ENCODE measurements around the gene RAP1GAP2.

Gene RAP1GAP2

DNA sequence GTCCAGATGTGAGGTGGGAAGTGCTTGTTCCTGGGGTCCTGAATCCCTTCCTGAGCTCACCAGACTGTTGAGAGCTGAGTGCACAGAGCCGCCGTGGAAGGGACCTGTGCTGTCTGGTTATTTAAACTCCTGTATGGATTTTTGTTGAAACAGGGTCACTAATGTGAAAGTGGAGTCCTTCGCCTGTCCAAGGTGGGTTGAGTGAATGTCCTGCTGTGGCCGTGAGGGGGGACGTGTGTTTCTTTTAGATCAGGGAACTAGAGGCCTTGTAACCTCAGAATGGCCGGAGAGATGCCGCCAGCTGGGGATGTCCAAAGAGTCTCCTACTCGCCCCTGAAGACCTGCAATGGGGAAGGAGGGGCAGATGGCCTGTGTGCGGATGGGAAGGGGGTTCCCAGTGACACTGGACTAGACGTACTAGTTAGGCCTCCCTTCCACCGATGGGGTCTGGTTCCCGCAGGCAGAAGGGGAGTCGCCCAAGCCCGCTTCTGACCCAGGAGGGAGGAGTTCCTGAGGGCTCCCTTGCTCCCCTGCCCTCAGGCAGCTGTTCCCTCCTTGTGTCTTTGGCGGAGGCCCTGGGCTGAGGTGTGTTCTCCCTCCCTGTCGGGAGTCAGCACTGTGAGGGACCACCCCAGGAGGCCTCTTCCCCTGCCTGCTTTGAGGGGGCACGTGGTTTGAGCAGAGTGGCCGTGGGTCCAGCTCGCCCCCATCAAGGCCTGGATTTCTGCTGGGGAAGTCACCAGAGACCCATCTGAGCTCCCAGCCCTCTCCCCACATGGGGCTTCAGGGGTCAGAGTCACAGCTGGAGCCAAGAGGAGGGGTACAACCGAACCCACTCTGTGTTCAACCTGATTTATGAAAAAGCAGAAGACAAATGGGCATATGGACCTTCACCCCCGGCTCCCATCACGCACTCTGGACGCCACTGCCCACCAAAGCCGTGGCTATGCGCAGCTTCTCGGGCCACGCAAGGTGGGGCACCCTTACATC is 236.3 kb downstream of the RAP1GAP2 start:
- TF ChIP-seq, protein P1, sequence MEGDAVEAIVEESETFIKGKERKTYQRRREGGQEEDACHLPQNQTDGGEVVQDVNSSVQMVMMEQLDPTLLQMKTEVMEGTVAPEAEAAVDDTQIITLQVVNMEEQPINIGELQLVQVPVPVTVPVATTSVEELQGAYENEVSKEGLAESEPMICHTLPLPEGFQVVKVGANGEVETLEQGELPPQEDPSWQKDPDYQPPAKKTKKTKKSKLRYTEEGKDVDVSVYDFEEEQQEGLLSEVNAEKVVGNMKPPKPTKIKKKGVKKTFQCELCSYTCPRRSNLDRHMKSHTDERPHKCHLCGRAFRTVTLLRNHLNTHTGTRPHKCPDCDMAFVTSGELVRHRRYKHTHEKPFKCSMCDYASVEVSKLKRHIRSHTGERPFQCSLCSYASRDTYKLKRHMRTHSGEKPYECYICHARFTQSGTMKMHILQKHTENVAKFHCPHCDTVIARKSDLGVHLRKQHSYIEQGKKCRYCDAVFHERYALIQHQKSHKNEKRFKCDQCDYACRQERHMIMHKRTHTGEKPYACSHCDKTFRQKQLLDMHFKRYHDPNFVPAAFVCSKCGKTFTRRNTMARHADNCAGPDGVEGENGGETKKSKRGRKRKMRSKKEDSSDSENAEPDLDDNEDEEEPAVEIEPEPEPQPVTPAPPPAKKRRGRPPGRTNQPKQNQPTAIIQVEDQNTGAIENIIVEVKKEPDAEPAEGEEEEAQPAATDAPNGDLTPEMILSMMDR (IDR thresholded peaks at IDR 0.05; ENCODE audit: low read depth, low read length), result no peak
- H3K4me3 ChIP-seq (ENCODE audit: low read depth, low read length), result no peak overlapping the region

DNA sequence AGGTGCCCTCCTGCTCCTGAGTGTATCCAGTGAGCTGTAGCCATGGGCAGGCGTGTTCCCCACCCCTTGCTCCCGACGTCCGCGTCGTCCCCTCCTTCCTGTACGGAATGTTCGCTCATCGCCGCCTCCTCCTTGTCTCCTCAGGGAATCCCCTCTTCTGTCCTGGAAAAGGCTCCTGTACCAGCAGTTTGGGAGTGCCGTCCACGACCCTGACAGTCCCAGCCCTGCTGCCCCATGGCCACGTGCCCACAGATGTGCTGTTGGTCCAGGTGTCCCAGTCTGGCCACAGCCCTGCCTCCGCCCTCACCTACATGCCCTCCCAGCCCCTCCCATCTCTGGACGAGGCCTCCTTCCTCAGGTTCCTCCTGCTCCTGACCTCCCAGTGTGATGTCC is 237.0 kb downstream of the RAP1GAP2 start:
- TF ChIP-seq, protein P1 (IDR thresholded peaks at IDR 0.05; ENCODE audit: low read depth, low read length), result no peak
- H3K4me3 ChIP-seq (ENCODE audit: low read depth, low read length), result no peak overlapping the region

DNA sequence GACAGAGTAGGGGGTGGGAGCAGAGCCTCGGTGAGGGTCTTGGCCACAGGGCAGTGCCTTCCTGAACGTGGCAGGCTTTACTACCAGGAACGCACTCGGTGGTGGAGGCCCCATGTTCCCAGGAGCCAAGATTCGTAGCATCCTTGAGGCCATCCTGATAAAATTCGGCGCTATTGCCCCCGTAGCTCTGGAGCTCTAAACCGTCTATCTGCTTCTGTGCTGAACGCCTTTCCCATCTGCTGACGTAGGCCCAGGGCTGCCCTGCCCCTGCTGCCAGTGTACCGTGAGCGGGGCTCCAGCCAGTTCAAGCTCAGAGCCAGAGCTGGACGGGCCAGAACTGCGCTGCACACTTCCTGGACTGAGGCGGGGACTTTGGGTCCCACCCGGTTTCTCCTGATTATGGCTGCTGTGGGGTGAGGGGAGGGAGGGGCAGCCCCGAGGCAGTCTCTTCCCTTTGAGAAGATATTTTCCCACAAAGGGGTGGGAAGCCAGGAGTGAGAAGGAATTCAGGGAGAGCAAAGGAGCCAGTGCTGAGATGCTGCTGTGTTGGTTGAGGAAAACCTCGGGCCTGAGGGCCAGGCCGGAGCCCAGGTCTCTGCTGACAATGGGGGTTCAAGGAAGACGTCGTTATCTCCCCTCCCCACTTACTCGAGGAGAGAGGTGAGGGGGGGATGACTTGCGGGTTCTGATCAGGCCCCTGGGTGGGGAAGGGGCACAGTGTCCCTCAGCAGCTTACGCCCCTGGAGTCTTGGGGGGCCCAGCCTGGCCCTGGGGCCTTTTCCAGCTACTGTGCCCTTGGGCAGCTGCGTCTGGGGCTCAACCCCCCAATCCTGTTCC is 237.7 kb downstream of the RAP1GAP2 start:
- TF ChIP-seq, protein P1 (IDR thresholded peaks at IDR 0.05; ENCODE audit: low read depth, low read length), result no peak
- no peak overlapping the region for H3K4me3 ChIP-seq (ENCODE audit: low read depth, low read length)

DNA sequence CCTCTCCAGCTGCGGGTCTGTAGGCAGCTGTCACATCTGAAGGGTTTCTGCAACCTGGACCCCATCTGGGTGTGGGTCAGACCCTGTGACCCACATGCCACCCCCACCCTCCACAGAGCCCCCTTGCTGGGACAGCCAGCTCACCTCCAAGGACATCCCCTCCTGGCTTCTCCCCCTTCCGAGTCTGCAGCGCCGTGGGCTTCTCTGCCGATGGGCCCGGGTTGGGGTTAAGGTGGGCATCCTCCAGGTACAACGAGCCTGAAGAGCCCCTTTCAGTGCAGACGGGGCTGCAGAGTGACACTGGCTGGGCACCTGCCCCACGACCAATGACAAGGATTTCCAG is 238.3 kb downstream of the RAP1GAP2 start:
- no peak overlapping the region for H3K4me3 ChIP-seq (ENCODE audit: low read depth, low read length)
- TF ChIP-seq, protein P1 (IDR thresholded peaks at IDR 0.05; ENCODE audit: low read depth, low read length), result no peak

DNA sequence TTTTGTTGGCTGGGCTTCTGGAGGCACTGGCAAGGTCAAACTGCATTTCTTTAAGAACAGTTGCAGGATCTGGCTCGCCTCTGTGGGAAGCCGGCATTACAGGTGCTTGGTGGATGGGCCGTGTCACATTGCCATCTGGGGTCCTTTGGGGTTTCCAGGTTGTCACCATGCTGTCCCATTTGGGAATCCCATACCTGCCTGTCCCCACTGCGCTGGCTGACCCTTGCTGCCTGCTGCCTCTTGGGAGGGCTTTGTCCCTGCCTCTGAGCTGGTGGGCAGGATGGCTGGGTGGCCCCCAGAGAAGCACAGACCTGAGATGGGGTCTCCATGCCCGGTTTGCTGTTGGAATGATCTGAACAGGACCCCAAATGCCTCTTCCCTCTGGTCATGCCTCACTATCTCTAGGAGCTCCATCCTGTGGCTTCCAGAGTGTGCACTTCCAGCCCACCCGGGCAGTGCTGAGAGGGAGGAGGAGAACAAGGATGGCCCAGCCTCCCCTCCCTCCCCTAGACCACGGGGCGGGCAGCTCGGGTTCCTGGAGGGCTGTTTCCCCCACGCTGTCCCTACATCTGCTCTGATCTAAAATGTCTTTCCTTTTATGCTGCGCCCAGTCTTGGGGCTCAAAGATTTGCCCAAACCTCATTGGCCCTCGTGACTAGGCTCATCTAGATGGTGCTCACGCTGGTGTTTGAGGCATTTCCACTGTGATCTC is 239.2 kb downstream of the RAP1GAP2 start:
- H3K4me3 ChIP-seq (ENCODE audit: low read depth, low read length), result no peak overlapping the region
- TF ChIP-seq, protein P1 (IDR thresholded peaks at IDR 0.05; ENCODE audit: low read depth, low read length), result no peak

DNA sequence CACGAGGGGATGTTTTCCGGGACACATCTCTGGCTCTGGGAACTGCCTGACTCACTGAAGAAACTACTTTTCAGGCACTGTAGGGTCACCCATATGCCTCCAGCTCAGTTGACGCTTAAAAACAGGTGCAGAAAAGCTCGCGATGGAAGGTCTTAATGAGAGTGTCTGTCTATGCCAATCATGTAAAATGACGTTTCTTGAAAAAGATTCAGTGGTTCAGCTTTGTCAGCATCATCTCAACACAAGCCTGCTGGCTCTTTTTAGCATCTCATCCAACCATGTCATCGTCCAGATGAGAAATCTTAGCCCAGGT is 239.7 kb downstream of the RAP1GAP2 start:
- TF ChIP-seq, protein P1 (IDR thresholded peaks at IDR 0.05; ENCODE audit: low read depth, low read length), result no peak
- no peak overlapping the region for H3K4me3 ChIP-seq (ENCODE audit: low read depth, low read length)
